HG03066 (cell line): ENCODE results near the gene PRR20D.
"Not testable (repeated sequence)": the region's sequence is repeated elsewhere in the genome, so short reads cannot be mapped to it uniquely, and the experiment has no call there.

Experiments used
- ATAC-seq: cut with Tn5 transposase; IDR thresholded peaks from one replicate; pipeline ENCODE4 v1.9.1; 2021; ENCODE audit warnings: low read depth; ENCODE audit not compliant: unreplicated experiment

Gene PRR20D

GRCh38 chr13:57160332-57160731 is at the start of gene PRR20D:
PRR20D (plus strand) TSS chr13:57160632; CDS start chr13:57161019, 387 bp downstream.
- ATAC-seq: not testable (repeated sequence)

GRCh38 chr13:57114945-57115344 is 45.5 kb upstream of the PRR20D start:
- ATAC-seq: no peak

- ATAC-seq: no peak
These were observed 36.8 kb upstream of the PRR20D start for GRCh38 chr13:57123681-57124080.

- no peak for ATAC-seq
These were observed 31.5 kb upstream of the PRR20D start for GRCh38 chr13:57128909-57129308.

- no peak for ATAC-seq
These were observed 24.3 kb upstream of the PRR20D start for GRCh38 chr13:57136093-57136492.

GRCh38 chr13:57137585-57137984 is 22.8 kb upstream of the PRR20D start:
- no peak for ATAC-seq

GRCh38 chr13:57138988-57139387 is 21.4 kb upstream of the PRR20D start:
- ATAC-seq: no peak

GRCh38 chr13:57139781-57140180 is 20.7 kb upstream of the PRR20D start:
- not testable (repeated sequence) for ATAC-seq

- not testable (repeated sequence) for ATAC-seq
These were observed 20.0 kb upstream of the PRR20D start, which contains the start of gene PRR20A for GRCh38 chr13:57140235-57140968. PRR20A (plus strand) TSS chr13:57140918; CDS start chr13:57141305, 387 bp downstream.

GRCh38 chr13:57147188-57147587 is 13.2 kb upstream of the PRR20D start, which contains the start of gene PRR20B:
PRR20B (plus strand) TSS chr13:57147488; CDS start chr13:57147875, 387 bp downstream.
- not testable (repeated sequence) for ATAC-seq

- ATAC-seq: not testable (repeated sequence)
These were observed 12.3 kb upstream of the PRR20D start for GRCh38 chr13:57148106-57148505.

- ATAC-seq: not testable (repeated sequence)
These were observed 6.7 kb upstream of the PRR20D start, which contains the start of gene PRR20C for GRCh38 chr13:57153761-57154160. PRR20C (plus strand) TSS chr13:57154061; CDS start chr13:57154448, 387 bp downstream.

GRCh38 chr13:57166897-57167296 is 6.5 kb downstream of the PRR20D start, which contains the start of gene PRR20E:
PRR20E (plus strand) TSS chr13:57167197; CDS start chr13:57167584, 387 bp downstream.
- not testable (repeated sequence) for ATAC-seq

GRCh38 chr13:57191667-57192066 is 31.2 kb downstream of the PRR20D start:
- ATAC-seq: no peak

- no peak for ATAC-seq
These were observed 52.6 kb downstream of the PRR20D start for GRCh38 chr13:57212989-57213388.
